MG63 (cell line): ENCODE results near the gene CHD3. TPM values are rescaled to one million over a fixed set of nuclear protein-coding genes. Genes with fewer than 3 reads are reported as not detected.

Experiments
- DNase-seq: peaks from one replicate; pipeline ENCODE4 v3.0.0-alpha.2; 2020
- H3K27me3 ChIP-seq: fragments of 250-450 bp; sonication (Bioruptor Pico); 2 replicates; pipeline ENCODE4 v1.5.1; 2020; ENCODE audit warnings: mild to moderate bottlenecking, moderate library complexity
- H3K36me3 ChIP-seq: fragments of 250-450 bp; sonication (Bioruptor Pico); 2 replicates; pipeline ENCODE4 v1.5.1; 2020; ENCODE audit warnings: mild to moderate bottlenecking, moderate library complexity
- H3K4me3 ChIP-seq: fragments of 250-450 bp; sonication (Bioruptor Pico); 2 replicates; pipeline ENCODE4 v1.5.1; 2020; ENCODE audit warnings: mild to moderate bottlenecking, moderate library complexity
- H3K9me3 ChIP-seq: fragments of 250-450 bp; sonication (Bioruptor Pico); 2 replicates; pipeline ENCODE4 v1.5.1; 2020; ENCODE audit warnings: mild to moderate bottlenecking, moderate library complexity
- total RNA-seq: library from RNA; depleted of rRNA; stranded (reverse); fragments of >200 nt; shearing (Covaris generic); gene quantifications from 2 replicates; pipeline ENCODE4 v1.2.3, GENCODE V29; 2014; ENCODE audit warnings: low replicate concordance

The CHD3 gene
- total RNA-seq, 1 experiment from 2014 or later: 49.6 TPM

GRCh38 chr17:7882068-7882467, 6.5 kb upstream of the CHD3 start:
- Histone ChIP-seq H3K9me3 (no peaks in the 10 kb centered on the region), H3K4me3 (no peak overlapping the region), H3K27me3 (no peaks in the 10 kb centered on the region), H3K36me3 (peaks cover 5% of the 10 kb centered on the region; the same call in 1 of the 2 replicates)
- DNase-seq: no peak

- Histone ChIP-seq H3K27me3 (no peaks in the 10 kb centered on the region), H3K9me3 (no peaks in the 10 kb centered on the region), H3K36me3 (peaks cover 5% of the 10 kb centered on the region; the same call in 1 of the 2 replicates), H3K4me3 (no peak overlapping the region)
- no peak for DNase-seq
Observed at GRCh38 chr17:7882629-7883028, 6.0 kb upstream of the CHD3 start.

GRCh38 chr17:7883781-7884386, 4.7 kb upstream of the CHD3 start:
- Histone ChIP-seq H3K9me3 (no peaks in the 10 kb centered on the region), H3K36me3 (peaks cover 5% of the 10 kb centered on the region; the same call in 1 of the 2 replicates), H3K4me3 (peak overlapping the region; percentile 25), H3K27me3 (no peaks in the 10 kb centered on the region)
- no peak for DNase-seq

GRCh38 chr17:7884581-7885366, 3.8 kb upstream of the CHD3 start:
- DNase-seq: peak; percentile 33
- Histone ChIP-seq H3K4me3 (peak overlapping the region; percentile 67), H3K36me3 (peaks cover 8% of the 10 kb centered on the region), H3K9me3 (no peaks in the 10 kb centered on the region), H3K27me3 (no peaks in the 10 kb centered on the region)

- Histone ChIP-seq H3K9me3 (no peaks in the 10 kb centered on the region), H3K4me3 (peak overlapping the region; percentile 67), H3K27me3 (no peaks in the 10 kb centered on the region), H3K36me3 (peaks cover 12% of the 10 kb centered on the region)
- DNase-seq: peak; percentile 57
Observed at GRCh38 chr17:7885367-7886226, 3.0 kb upstream of the CHD3 start.

GRCh38 chr17:7886227-7887037, 2.2 kb upstream of the CHD3 start:
- Histone ChIP-seq H3K27me3 (no peaks in the 10 kb centered on the region), H3K4me3 (peak overlapping the region; percentile 67), H3K36me3 (peaks cover 21% of the 10 kb centered on the region), H3K9me3 (no peaks in the 10 kb centered on the region)
- peak; percentile 45 for DNase-seq

GRCh38 chr17:7887038-7887481, 1.5 kb upstream of the CHD3 start:
- no peaks in the 10 kb centered on the region for H3K27me3 ChIP-seq
- H3K4me3 ChIP-seq: peak overlapping the region; percentile 67
- no peaks in the 10 kb centered on the region for H3K9me3 ChIP-seq
- H3K36me3 ChIP-seq: peaks cover 25% of the 10 kb centered on the region
- DNase-seq: no peak

- H3K36me3 ChIP-seq: peaks cover 26% of the 10 kb centered on the region
- no peaks in the 10 kb centered on the region for H3K27me3 ChIP-seq
Observed at GRCh38 chr17:7887482-7888183, 956 bp upstream of the CHD3 start.

GRCh38 chr17:7889166-7889955, 772 bp downstream of the CHD3 start:
- H3K27me3 ChIP-seq: no peaks in the 10 kb centered on the region
- peak; percentile 99 for DNase-seq
- H3K9me3 ChIP-seq: no peaks in the 10 kb centered on the region
- H3K36me3 ChIP-seq: peaks cover 33% of the 10 kb centered on the region
- H3K4me3 ChIP-seq: no peak overlapping the region; the same call in 1 of the 2 replicates

More at GRCh38 chr17:7887482-7888183, 956 bp upstream of the CHD3 start:
- Histone ChIP-seq H3K9me3 (no peaks in the 10 kb centered on the region), H3K4me3 (peak overlapping the region; percentile 67)
- DNase-seq: peak; percentile 95

GRCh38 chr17:7893187-7893880, 4.7 kb downstream of the CHD3 start:
- Histone ChIP-seq H3K9me3 (no peaks in the 10 kb centered on the region), H3K27me3 (no peaks in the 10 kb centered on the region), H3K4me3 (no peak overlapping the region), H3K36me3 (peaks cover 65% of the 10 kb centered on the region)
- DNase-seq: no peak

- Histone ChIP-seq H3K27me3 (no peaks in the 10 kb centered on the region), H3K4me3 (no peak overlapping the region), H3K36me3 (peaks cover 74% of the 10 kb centered on the region), H3K9me3 (no peaks in the 10 kb centered on the region)
- DNase-seq: no peak
Observed at GRCh38 chr17:7894226-7894625, 5.6 kb downstream of the CHD3 start.

GRCh38 chr17:7894866-7895265, 6.3 kb downstream of the CHD3 start:
- H3K27me3 ChIP-seq: no peaks in the 10 kb centered on the region
- DNase-seq: no peak
- H3K4me3 ChIP-seq: no peak overlapping the region
- no peaks in the 10 kb centered on the region for H3K9me3 ChIP-seq
- H3K36me3 ChIP-seq: peaks cover 74% of the 10 kb centered on the region

GRCh38 chr17:7897090-7897489, 8.5 kb downstream of the CHD3 start:
- Histone ChIP-seq H3K9me3 (no peaks in the 10 kb centered on the region), H3K27me3 (no peaks in the 10 kb centered on the region), H3K36me3 (peaks cover 68% of the 10 kb centered on the region), H3K4me3 (no peak overlapping the region)
- DNase-seq: no peak

- no peaks in the 10 kb centered on the region for H3K9me3 ChIP-seq
- no peak overlapping the region for H3K4me3 ChIP-seq
- no peak for DNase-seq
- peaks cover 73% of the 10 kb centered on the region for H3K36me3 ChIP-seq
- H3K27me3 ChIP-seq: no peaks in the 10 kb centered on the region
Observed at GRCh38 chr17:7897773-7898172, 9.2 kb downstream of the CHD3 start.
